Loucy (cell line): Measurements from ENCODE around the gene ATP10A.

Source experiments
- CTCF ChIP-seq: fragments of 200-600 bp; sonication (generic); conservative IDR thresholded peaks from 2 replicates; pipeline ENCODE4 v1.5.1; 2014; ENCODE audit warnings: mild to moderate bottlenecking, antibody characterized with exemption, low read length
- EZH2phosphoT487 ChIP-seq: fragments of 200-600 bp; IDR thresholded peaks from 2 replicates; pipeline ENCODE4 v1.6.1; 2018; ENCODE audit warnings: antibody characterized with exemption, mild to moderate bottlenecking, moderate library complexity, borderline replicate concordance

GRCh38 chr15:25719101-25719985 is 143.8 kb downstream of the ATP10A start:
- TF ChIP-seq CTCF (no peak), EZH2phosphoT487 (no peak)
